HL-60 (cell line): ENCODE data around the gene GOLGA6L7.
"Not testable (repeated sequence)": the region's sequence is repeated elsewhere in the genome, so short reads cannot be mapped to it uniquely, and the experiment has no call there.

Experiments
- CTCF ChIP-seq: IDR thresholded peaks from one replicate; pipeline ENCODE4 v1.5.1; 2011; ENCODE audit warnings: low read length, control low read depth, inconsistent platforms; ENCODE audit not compliant: insufficient read depth
- GABPA ChIP-seq: IDR thresholded peaks from 2 replicates; pipeline ENCODE4 v1.6.1; 2012; ENCODE audit warnings: low read depth
- POLR2AphosphoS5 ChIP-seq: IDR thresholded peaks from 2 replicates; pipeline ENCODE4 v1.6.1; 2012; ENCODE audit warnings: low read depth
- REST ChIP-seq: IDR thresholded peaks from 2 replicates; pipeline ENCODE4 v1.6.1; 2012; ENCODE audit warnings: low read depth; ENCODE audit not compliant: insufficient replicate concordance
- SPI1 ChIP-seq: IDR thresholded peaks from 2 replicates; pipeline ENCODE4 v1.6.1; 2012; ENCODE audit warnings: low read depth, mild to moderate bottlenecking, borderline replicate concordance

GRCh38 chr15:28800366-28800765 lies 48.1 kb downstream of the GOLGA6L7 start:
- TF ChIP-seq CTCF, GABPA, POLR2AphosphoS5, REST, SPI1: not testable (repeated sequence)
